A673 (cell line): ENCODE measurements around the gene THAP9.

ENCODE experiments used
- EZH2 ChIP-seq: fragments of 200-600 bp; sonication (generic); IDR thresholded peaks from 2 replicates; pipeline ENCODE4 v1.6.1; 2017; ENCODE audit warnings: borderline replicate concordance, low read depth, mild to moderate bottlenecking, mixed read lengths, antibody characterized with exemption, low read length; ENCODE audit not compliant: poor library complexity, severe bottlenecking
- TF ChIP-seq, protein P1 (sequence below): fragments of 300-800, 200-600 bp; sonication (generic); conservative IDR thresholded peaks from 2 replicates; pipeline ENCODE4 v1.5.1; 2017; ENCODE audit warnings: low read depth, mild to moderate bottlenecking, antibody characterized with exemption, low read length, moderate library complexity, mixed read lengths

DNA sequence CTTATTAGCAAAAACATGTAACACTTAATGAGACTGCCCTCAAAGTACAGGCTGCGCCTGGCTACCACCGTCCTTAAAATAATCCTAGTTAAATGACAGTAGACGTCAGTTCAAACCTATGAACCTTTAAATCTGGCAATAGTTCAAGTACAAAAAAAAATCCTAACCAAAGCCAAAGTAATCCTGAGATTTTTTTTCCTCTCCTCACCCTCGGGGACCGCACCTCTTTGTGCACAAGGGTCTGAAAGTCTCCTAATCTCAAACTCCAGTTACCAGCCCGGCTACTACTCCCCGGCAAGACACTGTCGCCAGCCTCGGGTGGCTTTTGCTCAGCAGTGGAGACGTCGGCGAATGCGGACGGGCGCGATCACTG is 10.0 kb upstream of the THAP9 start:
- TF ChIP-seq, protein P1, sequence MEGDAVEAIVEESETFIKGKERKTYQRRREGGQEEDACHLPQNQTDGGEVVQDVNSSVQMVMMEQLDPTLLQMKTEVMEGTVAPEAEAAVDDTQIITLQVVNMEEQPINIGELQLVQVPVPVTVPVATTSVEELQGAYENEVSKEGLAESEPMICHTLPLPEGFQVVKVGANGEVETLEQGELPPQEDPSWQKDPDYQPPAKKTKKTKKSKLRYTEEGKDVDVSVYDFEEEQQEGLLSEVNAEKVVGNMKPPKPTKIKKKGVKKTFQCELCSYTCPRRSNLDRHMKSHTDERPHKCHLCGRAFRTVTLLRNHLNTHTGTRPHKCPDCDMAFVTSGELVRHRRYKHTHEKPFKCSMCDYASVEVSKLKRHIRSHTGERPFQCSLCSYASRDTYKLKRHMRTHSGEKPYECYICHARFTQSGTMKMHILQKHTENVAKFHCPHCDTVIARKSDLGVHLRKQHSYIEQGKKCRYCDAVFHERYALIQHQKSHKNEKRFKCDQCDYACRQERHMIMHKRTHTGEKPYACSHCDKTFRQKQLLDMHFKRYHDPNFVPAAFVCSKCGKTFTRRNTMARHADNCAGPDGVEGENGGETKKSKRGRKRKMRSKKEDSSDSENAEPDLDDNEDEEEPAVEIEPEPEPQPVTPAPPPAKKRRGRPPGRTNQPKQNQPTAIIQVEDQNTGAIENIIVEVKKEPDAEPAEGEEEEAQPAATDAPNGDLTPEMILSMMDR, result no peak
- TF ChIP-seq EZH2, result no peak
